GM12872 (cell line): ENCODE data around the gene CNOT10.

Experiments
- CTCF ChIP-seq: IDR thresholded peaks from 3 replicates; pipeline ENCODE4 v1.5.1; 2011; ENCODE audit warnings: low read depth, mild to moderate bottlenecking, low read length, moderate library complexity; ENCODE audit not compliant: insufficient read depth

The CNOT10 gene

GRCh38 chr3:32684800-32685542 is at the start of gene CNOT10:
CNOT10 (plus strand) TSS chr3:32685188; CDS start chr3:32685461, 273 bp downstream.
- TF ChIP-seq CTCF = peak; percentile 12; the same call in 1 of the 3 replicates

GRCh38 chr3:32640939-32641338 is 44.0 kb upstream of the CNOT10 start:
- TF ChIP-seq CTCF = no peak

- no peak for TF ChIP-seq CTCF
Observed at GRCh38 chr3:32641356-32641755, 43.6 kb upstream of the CNOT10 start.

- TF ChIP-seq CTCF = no peak
Observed at GRCh38 chr3:32643354-32643753, 41.6 kb upstream of the CNOT10 start.

- no peak for TF ChIP-seq CTCF
Observed at GRCh38 chr3:32643816-32644215, 41.2 kb upstream of the CNOT10 start.

GRCh38 chr3:32644380-32644779 is 40.6 kb upstream of the CNOT10 start:
- no peak for TF ChIP-seq CTCF

- TF ChIP-seq CTCF = no peak
Observed at GRCh38 chr3:32646761-32647160, 38.2 kb upstream of the CNOT10 start.
